GM19455 (cell line): Measurements from ENCODE around the gene ELFN2.

ENCODE experiments used
- ATAC-seq: cut with Tn5 transposase; IDR thresholded peaks from one replicate; pipeline ENCODE4 v1.9.1; 2021; ENCODE audit not compliant: unreplicated experiment

ELFN2 gene

DNA sequence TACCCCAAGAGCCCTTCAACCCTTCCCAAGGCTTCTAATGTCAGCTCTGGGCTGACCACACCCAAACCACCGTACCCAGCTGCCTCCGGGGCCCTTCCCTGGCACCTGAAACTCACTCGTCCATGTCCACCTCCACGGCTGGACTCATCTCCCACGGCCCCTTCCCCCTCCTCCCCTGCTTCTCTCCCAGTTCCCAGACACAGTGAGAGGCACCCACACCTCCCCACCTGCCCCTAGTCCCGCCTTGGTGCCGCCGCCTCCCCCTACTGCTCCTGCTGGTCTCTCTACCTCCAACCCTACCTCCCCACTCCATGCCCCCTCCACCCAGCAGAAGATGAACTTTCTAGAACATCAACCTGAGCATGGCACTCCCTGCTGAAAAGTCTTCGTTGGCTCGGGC, 39.5 kb downstream of the ELFN2 start:
- no peak for ATAC-seq

DNA sequence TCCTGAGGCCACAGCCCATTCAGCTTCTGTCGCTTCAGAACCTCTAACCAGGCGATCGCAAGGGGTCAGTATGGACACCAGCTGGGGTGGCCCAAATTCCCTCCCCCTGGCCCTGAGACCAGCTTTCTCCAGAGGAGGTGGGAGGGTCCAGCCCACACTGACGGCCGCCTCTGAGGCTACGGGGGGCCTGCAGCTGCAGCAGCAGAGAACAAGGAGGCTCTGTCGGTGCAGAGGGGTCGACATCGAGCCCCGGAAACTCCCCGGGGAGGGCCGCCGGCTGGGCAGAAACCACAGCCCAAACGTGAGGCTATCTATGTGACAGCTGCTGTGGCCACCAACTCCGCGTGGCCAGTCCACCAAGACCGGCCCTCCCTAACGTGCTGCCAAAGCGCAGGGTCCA, 40.8 kb downstream of the ELFN2 start:
- no peak for ATAC-seq

DNA sequence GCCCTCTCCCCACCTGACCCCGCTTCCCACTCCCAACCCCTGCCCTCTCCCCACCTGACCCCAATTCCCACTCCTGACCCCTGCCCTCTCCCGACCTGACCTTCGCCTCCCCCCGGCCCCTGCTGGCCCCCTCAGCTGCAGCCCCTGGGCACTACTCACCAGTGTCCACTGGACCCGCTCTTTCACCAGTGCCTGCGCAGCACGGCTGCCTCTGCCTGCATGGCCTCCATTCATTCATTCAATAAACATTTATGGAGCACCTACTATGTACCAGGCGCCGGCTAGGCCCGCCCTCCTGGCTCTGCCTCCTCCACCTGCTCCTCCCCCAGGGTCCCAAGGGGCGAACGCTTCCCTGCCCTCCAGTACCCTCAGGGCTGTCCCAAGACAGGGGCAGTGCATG, 42.6 kb downstream of the ELFN2 start:
- no peak for ATAC-seq

DNA sequence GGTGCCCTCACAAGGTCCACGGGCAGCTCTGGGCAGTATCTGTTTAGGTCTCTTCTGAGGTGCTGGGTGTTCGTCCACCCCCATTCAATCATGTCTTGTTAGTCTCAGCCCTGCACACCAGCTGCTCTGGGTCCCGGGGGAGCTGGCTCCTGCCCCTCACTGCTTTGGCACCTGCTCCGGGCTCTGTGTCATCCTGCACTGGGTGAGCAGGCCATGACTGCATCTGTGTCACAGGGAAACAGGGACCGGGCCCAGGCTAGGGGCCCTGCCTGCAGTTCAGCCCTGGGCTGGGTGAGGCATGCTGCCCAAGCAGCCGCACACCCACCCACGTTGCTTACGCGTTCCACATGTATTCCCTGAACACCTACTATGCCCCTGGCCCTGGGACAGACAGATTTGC, 43.9 kb downstream of the ELFN2 start:
- ATAC-seq = no peak

DNA sequence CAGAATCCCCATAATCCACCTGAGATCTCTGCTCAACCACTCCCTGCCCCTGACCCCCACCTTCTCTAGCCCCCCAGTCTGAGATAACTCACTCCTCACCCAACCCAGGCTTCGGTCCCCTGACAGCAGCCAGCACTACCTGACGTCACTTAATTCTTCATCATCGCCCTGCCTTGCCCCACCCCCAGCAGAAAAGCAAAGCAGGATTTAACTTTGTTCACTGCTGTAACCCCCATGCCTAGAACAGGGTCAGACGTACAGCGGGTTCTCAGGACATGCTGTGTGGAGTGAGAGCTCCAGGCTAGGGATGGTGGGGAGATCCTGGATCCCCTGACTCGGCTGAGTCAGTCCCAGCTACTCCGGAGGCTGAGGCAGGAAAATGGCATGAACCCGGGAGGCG, 45.8 kb downstream of the ELFN2 start:
- no peak for ATAC-seq

DNA sequence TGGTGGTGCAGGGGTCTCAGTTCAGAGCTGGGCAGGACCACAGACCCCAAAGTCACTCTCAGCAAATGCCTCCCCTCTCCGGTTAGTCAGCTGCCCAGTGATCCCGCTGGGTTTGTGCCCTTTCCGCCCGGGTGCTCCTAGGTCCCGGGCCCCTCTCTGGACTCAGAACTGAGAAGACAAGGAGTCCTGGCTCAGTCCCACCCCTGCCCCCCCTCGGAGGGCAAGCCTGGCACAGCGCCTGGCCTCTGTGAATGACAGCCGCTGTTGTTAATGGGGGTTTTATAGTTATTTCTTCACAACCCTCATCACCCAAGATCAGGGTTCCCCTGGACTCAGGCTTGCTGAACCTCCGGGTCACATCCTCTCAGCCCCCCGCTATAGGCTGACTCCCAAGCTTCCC, 47.6 kb downstream of the ELFN2 start:
- ATAC-seq = no peak

DNA sequence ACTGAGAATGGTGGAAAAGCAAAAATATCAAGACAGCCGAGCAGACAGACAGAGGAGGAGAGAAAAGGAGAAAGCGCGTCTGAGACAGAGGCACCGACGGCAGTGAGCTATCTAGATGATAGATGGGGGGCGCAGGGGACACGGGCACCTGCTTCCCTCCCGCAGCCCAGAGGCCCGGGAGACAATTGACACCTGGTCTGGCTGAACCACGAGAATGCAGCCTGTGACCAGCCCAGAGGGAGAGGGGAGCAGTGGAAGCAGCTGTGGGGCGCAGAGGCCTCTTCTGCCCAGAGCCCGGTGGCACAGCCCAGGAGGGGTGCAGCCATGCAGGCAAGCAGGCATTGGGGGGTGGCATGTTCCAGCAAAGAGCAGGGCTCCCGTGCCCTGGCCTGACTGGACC, 48.2 kb downstream of the ELFN2 start:
- no peak for ATAC-seq

DNA sequence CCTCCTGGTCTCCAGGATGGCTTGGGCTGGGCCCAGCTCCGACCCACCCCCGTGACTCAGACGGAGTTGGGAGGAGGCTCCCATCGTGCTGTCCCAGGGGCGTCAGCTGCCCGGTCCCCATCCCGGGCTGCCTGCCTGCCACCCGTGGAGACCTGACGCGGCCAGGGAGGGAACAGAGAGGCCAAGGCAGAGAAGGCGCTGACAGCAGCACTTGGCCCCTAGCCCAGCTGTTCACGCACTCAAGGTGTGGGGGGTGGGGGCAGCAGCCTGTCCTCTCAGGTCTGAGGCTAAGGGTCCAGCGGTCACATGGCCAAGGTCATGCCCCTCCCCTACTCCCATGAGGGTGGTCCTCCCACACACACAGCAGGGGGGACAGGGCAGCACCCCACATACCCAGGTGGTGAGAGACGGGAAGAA, 48.6 kb downstream of the ELFN2 start:
- no peak for ATAC-seq

DNA sequence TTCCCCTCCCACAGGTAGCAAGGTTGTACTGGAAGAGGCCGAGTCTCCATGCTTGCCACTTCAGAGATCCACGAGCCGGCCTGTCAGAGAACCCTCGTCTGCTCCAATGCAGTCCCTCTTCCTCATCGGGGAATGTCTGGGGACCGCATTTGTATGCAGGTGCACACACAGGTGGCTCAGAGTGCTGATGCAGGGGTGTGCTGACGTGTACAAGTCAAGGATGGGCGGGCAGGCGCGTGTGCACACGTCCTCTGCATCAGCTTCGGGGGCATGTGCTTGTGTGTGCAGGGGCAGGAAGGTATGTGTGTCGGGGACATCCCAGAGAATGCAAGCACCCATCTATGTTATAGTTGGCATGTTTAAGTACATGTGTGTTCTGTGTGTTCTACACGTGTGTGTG, 49.4 kb downstream of the ELFN2 start:
- no peak for ATAC-seq

DNA sequence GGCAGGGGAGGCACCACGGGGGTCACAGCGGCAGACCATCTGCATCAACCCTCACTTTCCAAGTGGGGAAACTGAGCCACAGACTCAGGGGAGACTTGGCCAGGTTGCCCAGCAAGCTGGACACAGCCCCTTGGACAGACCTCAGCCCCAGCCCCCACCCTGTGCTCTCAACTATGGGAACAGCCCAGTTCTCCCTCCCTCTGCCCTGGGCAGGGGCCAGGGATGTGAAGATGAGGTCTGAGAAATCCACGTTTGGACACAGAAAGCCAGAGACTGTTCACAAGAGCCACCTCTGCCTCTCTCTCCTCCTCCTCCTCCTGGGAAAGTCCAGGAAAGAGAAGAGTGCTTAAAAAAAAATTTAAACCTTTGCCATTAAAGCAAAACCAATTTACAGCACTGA, 50.1 kb downstream of the ELFN2 start:
- no peak for ATAC-seq

DNA sequence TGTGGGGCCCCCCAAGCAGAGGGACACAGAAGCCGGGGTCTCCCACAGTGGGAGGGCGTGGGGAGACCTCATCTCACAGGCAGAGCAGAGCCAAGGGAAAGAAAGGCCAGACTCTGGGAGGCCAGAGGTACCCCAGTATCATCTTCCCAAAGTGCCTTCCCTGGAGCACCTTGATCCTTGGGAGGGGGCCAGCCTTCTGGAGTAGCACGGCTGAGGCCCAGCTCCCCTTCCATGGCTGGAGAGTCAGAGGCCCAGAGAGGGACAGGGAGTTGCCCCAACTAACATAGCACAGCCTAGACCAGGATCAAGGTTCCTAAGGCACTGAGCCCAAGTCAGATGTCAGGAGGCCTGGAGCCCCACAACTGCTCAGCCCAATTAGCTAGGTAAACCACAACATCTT, 50.6 kb downstream of the ELFN2 start:
- ATAC-seq = no peak

DNA sequence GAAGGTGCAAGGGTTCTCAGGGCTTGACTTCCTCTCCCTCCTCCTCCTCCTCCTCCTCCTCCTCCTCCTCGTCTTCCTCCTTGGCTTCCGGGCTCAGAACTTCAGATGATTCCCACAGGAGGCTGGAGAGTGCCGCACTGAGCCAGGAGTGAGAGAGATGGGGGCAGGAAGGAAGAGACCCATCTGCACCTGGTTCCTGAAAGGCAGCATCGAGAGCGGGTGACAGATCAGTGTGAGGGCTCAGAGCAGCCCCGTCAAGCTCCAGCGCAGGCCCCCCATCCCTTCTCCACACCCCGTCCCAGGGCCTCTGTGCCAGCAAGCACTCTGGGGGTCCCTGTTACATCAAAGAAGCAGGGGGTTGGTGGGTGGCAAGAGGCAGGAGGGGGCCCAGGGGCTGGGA, 51.5 kb downstream of the ELFN2 start:
- no peak for ATAC-seq

DNA sequence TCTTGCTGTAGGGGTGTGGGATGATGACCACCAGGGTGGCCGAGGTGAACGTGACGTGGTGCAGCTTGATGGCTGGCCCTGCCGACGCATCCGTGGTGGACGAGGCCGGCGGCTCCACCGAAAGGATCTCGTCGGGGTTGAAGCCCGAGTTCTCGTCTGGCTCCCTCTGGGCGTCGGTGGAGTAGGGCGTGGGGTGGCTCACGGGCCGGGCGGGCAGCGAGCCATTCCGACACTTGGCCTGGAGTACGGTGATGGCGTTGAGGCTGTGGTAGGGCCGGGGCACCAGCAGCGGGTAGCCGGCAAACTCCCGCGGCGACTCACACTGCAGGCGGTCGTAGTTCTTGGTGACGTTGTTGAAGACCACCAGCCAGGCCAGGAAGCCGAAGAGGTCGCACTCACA, 52.7 kb downstream of the ELFN2 start:
- no peak for ATAC-seq

DNA sequence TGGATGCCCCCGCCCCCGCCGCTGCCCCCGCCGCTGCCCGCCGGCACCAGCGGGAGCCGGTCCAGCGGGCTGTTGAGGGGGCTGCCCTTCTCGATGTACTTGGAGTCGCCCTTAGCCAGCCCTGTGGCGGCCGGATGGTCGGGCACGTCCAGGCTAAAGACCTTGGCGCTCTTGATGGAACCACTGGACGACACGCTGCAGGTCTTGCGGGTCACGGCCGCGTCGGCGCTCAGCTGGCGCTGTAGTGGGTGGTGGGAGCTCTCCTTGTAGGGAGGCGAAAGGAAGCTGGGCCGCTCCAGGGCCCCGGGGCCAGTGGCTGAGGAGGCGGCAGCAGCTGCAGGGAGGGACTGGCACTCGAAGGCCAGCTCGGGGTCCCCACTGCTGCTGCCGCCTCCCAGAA, 53.8 kb downstream of the ELFN2 start:
- no peak for ATAC-seq

DNA sequence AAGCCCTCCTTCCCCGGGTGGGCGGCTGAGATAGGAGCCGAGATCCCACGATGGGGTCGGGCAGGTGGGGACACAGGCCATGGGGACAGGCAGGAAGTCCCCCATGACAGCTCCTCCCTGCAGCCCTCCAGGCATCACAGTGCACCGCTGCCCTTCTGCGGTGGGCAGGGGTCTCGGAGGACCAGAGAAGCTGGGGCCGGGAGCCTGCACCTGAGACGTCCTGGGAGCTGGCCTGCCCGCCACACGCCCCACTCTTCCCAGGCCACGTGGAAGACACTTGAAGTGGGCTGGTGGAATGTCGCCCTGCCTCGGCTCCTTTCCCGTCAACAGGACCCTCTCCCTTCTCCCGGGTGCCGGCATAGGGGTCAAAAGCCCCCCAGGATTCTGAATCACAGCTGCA, 55.4 kb downstream of the ELFN2 start:
- no peak for ATAC-seq

DNA sequence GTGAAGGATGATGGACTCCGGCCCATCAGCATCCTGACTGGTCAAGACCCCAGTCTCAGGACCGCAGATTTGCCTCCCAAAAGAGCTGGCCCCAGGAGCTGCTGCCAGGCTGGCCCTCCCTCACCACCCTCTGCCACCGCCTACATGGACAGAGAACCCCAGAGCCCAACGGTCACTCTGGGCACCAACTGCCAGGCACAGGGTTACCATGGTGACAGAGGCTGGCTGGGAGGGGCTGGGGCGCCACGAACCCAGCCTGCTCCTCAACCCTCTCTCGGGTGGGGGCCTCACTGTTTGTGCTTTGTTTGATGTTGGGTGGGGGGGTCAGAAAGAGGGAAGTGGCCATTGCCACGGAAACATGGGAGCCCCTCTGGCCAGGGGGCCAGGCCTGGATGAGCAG, 55.8 kb downstream of the ELFN2 start:
- ATAC-seq = no peak

DNA sequence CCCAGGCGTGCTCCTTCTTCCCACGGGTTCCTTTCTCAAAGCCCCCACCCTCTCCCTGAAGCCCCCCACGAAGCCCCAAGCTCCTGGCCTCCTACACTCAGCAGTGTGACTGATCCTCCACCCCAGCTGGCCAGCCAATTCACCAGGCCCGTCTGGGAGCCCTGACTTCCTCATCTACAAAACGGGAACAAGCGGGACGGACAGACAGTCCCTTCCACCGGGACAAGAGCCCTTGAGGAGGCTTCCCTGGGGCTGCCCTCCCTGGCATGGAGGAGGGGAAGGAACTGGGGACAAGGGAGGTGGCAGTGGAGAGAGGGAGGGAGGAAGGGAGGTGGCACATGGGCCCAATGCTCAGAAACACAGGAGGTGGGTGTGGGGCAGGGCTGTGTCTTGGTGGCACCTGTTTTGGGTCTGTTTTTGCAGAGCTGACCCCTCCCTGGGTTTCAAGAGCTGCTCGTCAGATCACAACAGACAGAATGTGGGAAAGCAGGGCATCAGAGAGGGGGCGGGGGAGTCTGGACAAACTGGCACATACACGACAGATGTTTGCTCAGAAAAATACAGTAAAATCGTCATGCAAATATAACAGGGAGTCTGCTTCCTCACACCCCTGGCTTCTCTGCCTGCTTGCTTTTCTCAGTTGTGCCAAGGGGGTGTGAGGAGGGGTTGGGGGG, 56.8 kb downstream of the ELFN2 start:
- ATAC-seq = no peak

DNA sequence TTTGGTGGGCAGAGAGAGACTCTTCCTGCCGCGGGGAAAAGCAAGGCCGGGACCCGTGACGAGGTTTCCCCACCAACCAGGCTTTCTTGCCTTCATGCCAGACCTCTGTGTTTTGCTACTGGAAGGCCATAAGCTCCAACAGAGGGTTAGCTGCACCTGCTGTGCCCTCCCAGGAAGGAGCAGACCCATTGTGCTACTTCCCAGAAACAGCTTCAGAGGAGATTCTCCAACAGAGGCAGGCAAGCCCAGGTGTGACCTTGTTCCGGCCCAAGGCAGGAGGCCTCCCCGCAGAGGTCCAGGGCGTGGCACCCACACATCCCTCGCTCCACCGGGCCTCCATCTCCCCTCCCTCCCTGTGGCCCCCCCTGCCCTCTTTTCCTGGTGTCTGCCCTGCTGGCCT, 57.8 kb downstream of the ELFN2 start:
- ATAC-seq = no peak

DNA sequence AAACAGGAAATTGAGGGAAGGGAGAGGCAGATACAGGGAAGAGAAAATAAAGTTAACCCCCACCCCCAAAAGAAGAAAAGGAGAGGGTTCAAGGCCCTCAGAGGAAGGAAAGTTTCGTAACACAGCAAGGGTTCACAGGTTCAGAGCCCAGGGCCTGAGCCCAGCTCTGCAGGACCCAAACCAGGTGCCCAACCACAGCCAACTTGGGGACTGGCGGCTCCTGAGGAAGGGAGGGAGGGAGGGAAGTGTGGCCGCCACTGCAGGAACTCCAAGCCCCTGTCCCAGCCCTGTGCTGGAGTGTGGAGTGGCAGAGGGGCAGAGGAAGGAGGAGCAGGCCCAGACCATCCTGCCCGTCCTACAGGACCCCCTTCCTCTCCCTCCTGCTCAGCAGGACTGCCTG, 59.2 kb downstream of the ELFN2 start:
- ATAC-seq = no peak

DNA sequence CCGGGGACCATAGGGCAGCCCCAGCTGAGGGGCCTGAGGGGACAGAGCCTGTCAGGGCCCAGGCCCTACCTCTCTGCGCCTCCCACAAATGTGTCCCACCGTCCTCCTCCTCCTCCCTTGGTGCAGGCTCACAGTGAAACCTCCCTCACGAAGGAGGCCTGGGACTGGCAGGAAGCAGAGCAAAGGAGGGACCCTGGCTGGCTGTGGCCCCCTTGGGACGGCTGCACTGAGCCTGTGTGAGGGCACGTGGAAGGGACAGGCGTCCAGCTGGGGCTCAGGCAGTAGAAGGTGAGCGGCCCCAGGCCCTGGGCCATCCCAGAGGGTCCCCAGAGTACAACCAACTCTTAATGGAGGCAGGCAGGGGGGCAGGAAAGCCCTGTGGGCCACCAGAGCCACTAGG, 60.7 kb downstream of the ELFN2 start:
- ATAC-seq = no peak

DNA sequence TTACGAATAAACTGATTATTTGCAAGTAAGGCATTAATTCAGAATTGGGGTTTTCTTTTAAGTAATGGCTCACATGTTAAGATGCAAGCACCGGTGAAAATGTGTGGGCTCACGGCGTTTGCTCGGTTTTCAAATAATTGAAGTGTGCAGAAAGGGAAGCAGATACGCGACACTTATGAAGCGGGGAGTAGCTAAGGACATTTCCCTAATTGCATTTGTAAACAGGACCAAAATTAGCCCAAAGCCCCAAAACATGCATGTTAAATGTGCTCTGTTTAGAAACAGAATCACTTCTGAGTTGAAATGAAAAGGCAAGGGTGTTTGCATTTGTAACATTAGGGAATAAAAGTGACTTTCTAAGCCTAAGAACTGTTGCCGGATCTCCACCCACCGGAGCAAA, 61.3 kb downstream of the ELFN2 start:
- no peak for ATAC-seq

DNA sequence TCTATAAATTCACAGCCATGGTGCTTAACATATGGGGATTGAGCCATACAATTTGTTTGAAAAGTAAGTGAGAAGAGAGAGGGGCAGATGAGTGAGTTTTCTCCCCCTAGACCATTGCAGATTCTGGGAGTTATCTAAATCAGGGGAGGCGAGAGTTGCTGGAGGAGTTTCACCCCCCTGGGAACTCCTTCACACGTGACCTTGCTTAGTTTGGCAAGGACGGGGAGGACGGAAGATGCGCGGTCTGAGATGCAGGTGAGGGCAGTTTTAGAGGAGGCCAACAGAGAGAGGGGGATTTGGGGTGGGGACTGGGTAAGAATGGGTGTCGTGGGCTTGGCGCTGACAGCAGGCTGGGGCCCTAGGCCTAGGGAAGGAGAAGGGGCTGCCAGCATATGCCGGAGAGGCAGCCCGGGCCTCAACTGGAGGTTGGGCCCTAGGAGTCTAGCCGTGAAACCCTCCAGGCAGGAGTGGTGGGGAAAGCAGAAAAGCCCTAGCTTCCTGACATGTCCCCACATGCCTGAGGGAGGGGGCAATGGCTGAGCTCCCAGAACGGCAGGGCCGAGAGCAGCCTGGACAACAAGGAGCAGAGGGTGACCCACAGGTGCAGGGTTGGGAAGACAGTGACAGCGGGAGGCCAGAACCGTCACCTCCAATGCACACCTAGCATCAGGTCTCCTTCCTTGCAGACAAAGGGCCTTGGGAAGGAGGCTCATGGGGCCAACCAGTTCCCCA, 63.9 kb downstream of the ELFN2 start:
- ATAC-seq = no peak

DNA sequence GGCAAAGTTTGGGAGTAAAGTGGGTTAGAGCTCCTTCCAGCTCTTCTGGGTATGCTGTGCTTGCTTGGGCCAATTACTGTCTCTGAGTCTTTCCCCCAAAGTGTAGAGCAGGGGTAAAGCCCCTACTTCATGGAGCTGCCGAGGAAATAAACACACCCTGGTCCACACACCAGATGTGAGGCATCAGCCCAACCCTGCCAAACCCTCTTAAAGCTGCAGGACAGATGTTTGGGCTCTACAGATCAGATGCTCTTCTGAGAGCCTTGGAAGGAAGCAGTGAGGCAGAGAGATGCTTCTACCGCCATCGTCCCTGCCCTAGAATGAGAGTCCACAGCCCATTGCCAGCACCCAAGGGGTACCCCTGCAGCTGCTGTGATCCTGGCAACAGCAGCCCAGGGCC, 64.7 kb downstream of the ELFN2 start:
- ATAC-seq = no peak
